ENCODE measurements around the gene USP4. TPM values are rescaled to one million over a fixed set of nuclear protein-coding genes. Genes with fewer than 3 reads are reported as not detected.

USP4 gene
- total and polyA plus RNA-seq, 4 donors, result 12.5 to 17.7 (median 14.9) TPM

DNA sequence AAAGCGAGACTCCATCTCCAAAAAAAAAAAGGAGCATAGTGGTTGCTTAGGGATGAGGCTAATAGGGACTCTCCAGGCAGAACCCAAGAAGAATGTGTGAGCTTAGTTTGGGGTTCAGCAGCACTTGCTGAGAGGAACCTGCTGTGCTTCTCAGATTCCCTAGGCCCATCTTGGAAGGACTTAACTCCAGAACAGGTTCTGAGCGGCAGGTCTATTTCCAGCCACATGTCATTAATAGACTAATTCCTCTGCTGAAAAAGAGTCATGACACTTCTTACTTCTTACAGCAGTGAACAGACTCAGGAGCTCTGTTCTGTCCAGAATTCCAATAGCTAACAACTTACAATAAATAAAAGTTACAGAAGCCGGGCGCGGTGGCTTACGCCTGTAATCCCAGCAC lies 49.4 kb upstream of the USP4 start:
- WGBS, result 97% methylated on average over 6 of the region's 6 CpGs
- DNase-seq (ENCODE audit: low spot score), result no peak
- H3K36me3 ChIP-seq (ENCODE audit: control insufficient read depth in 4 of 4, insufficient read depth in 3 of 4, low read depth in 1 of 4, low read length in 3 of 4), result peaks cover 0 to 1% (median under 1%) of the 10 kb centered on the region in 4 donors
- peaks cover 0 to 9% (median 1%) of the 10 kb centered on the region in 4 donors for H3K4me1 ChIP-seq (ENCODE audit: control insufficient read depth in 4 of 4, insufficient read depth in 4 of 4, low read length in 3 of 4)
- no peak overlapping the region for H3K27ac ChIP-seq (ENCODE audit: low read depth in 1 of 2, low read length in 2 of 2)
- H3K4me3 ChIP-seq (ENCODE audit: low read depth in 1 of 3, low read length in 3 of 3), result no peak overlapping the region
- TF ChIP-seq HNF4A (conservative IDR thresholded peaks at IDR 0.05) (no peak), RAD21 (IDR thresholded peaks at IDR 0.05) (no peak), HNF4G (IDR thresholded peaks at IDR 0.05) (no peak), SP1 (IDR thresholded peaks at IDR 0.05) (no peak)
- TF ChIP-seq, protein P1, sequence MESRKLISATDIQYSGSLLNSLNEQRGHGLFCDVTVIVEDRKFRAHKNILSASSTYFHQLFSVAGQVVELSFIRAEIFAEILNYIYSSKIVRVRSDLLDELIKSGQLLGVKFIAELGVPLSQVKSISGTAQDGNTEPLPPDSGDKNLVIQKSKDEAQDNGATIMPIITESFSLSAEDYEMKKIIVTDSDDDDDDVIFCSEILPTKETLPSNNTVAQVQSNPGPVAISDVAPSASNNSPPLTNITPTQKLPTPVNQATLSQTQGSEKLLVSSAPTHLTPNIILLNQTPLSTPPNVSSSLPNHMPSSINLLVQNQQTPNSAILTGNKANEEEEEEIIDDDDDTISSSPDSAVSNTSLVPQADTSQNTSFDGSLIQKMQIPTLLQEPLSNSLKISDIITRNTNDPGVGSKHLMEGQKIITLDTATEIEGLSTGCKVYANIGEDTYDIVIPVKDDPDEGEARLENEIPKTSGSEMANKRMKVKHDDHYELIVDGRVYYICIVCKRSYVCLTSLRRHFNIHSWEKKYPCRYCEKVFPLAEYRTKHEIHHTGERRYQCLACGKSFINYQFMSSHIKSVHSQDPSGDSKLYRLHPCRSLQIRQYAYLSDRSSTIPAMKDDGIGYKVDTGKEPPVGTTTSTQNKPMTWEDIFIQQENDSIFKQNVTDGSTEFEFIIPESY (IDR thresholded peaks at IDR 0.05), result no peak
- no peak overlapping the region for H3K9ac ChIP-seq (ENCODE audit: low read depth in 1 of 2, low read length in 2 of 2)
- H3K27me3 ChIP-seq (ENCODE audit: control insufficient read depth in 4 of 4, insufficient read depth in 4 of 4, low read length in 3 of 4), result no peaks in the 10 kb centered on the region
- no peaks in the 10 kb centered on the region for H3K9me3 ChIP-seq (ENCODE audit: control insufficient read depth in 4 of 4, low read length in 3 of 4)

DNA sequence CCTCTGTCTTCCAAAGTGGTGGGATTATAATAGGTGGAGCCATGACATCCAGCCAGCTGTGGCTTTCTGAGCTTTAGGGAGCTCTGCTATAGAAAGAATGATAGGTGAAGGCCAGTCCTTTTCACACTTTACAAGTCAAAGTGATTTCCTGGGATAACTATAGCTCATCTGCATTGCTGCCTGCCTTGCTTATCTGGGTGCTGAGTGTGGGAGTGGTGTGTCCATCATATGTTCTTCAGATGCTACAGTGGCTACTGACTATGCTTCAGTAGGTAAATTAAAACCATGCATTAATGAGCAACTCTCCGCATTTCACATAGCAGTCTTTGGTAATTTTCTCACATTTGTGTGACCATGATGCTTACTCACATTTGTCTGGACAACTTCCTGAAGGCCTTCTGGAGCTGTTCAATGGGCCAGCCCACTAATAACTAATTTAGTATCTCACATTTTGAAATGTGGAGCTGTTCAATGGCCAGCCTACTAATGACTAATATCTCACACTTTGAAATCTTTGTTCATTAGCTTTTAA lies 48.5 kb upstream of the USP4 start:
- DNase-seq (ENCODE audit: low spot score), result no peak
- no peak for TF ChIP-seq HNF4A (conservative IDR thresholded peaks at IDR 0.05)
- Histone ChIP-seq H3K27me3 (ENCODE audit: control insufficient read depth in 4 of 4, insufficient read depth in 4 of 4, low read length in 3 of 4) (no peaks in the 10 kb centered on the region), H3K9me3 (ENCODE audit: control insufficient read depth in 4 of 4, low read length in 3 of 4) (no peaks in the 10 kb centered on the region), H3K36me3 (ENCODE audit: control insufficient read depth in 4 of 4, insufficient read depth in 3 of 4, low read depth in 1 of 4, low read length in 3 of 4) (peaks cover 0 to 1% (median 0%) of the 10 kb centered on the region in 4 donors), H3K4me1 (ENCODE audit: control insufficient read depth in 4 of 4, insufficient read depth in 4 of 4, low read length in 3 of 4) (peaks cover 0 to 9% (median 1%) of the 10 kb centered on the region in 4 donors), H3K4me3 (ENCODE audit: low read depth in 1 of 3, low read length in 3 of 3) (no peak overlapping the region), H3K27ac (ENCODE audit: low read depth in 1 of 2, low read length in 2 of 2) (no peak overlapping the region), H3K9ac (ENCODE audit: low read depth in 1 of 2, low read length in 2 of 2) (no peak overlapping the region)
- 87% methylated on average over 1 of the region's 1 CpG for WGBS

DNA sequence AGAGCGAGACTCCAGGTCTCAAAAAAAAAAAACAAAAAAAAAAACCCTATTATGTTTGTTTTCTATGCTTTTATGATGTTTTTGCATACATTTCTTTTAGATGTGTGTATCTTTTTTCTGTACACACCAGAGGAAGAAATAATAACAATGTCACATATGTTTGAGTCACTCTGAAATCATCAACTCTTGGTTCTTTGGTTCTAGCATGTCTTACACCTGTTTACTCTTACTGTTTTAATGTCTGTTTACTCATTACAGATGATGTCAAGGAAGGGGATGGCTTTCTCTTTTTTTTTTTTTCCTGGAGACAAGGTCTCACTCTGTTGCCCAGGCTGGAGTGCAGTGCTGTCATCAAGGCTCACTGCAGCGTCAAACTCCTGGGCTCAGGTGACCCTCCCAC lies 47.9 kb upstream of the USP4 start:
- Histone ChIP-seq H3K4me1 (ENCODE audit: control insufficient read depth in 4 of 4, insufficient read depth in 4 of 4, low read length in 3 of 4) (peaks cover 0 to 9% (median 1%) of the 10 kb centered on the region in 4 donors), H3K36me3 (ENCODE audit: control insufficient read depth in 4 of 4, insufficient read depth in 3 of 4, low read depth in 1 of 4, low read length in 3 of 4) (peaks cover 0 to 1% (median 0%) of the 10 kb centered on the region in 4 donors), H3K9me3 (ENCODE audit: control insufficient read depth in 4 of 4, low read length in 3 of 4) (no peaks in the 10 kb centered on the region), H3K27ac (ENCODE audit: low read depth in 1 of 2, low read length in 2 of 2) (no peak overlapping the region), H3K4me3 (ENCODE audit: low read depth in 1 of 3, low read length in 3 of 3) (no peak overlapping the region), H3K9ac (ENCODE audit: low read depth in 1 of 2, low read length in 2 of 2) (no peak overlapping the region), H3K27me3 (ENCODE audit: control insufficient read depth in 4 of 4, insufficient read depth in 4 of 4, low read length in 3 of 4) (no peaks in the 10 kb centered on the region)
- no peak for DNase-seq (ENCODE audit: low spot score)
- WGBS, result 88% methylated on average over 2 of the region's 2 CpGs
- TF ChIP-seq HNF4A (conservative IDR thresholded peaks at IDR 0.05) (no peak), FOXA1 (IDR thresholded peaks at IDR 0.05) (no peak), NR2F2 (IDR thresholded peaks at IDR 0.05) (no peak), GABPA (IDR thresholded peaks at IDR 0.05 in 1 of 2, conservative IDR thresholded peaks at IDR 0.05 in 1 of 2) (no peak), RAD21 (IDR thresholded peaks at IDR 0.05) (no peak), TAF1 (conservative IDR thresholded peaks at IDR 0.05) (no peak), JUND (IDR thresholded peaks at IDR 0.05) (no peak), HNF4G (IDR thresholded peaks at IDR 0.05) (no peak)
- TF ChIP-seq, protein P2, sequence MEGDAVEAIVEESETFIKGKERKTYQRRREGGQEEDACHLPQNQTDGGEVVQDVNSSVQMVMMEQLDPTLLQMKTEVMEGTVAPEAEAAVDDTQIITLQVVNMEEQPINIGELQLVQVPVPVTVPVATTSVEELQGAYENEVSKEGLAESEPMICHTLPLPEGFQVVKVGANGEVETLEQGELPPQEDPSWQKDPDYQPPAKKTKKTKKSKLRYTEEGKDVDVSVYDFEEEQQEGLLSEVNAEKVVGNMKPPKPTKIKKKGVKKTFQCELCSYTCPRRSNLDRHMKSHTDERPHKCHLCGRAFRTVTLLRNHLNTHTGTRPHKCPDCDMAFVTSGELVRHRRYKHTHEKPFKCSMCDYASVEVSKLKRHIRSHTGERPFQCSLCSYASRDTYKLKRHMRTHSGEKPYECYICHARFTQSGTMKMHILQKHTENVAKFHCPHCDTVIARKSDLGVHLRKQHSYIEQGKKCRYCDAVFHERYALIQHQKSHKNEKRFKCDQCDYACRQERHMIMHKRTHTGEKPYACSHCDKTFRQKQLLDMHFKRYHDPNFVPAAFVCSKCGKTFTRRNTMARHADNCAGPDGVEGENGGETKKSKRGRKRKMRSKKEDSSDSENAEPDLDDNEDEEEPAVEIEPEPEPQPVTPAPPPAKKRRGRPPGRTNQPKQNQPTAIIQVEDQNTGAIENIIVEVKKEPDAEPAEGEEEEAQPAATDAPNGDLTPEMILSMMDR (IDR thresholded peaks at IDR 0.05; ENCODE audit: low read depth, low read length, missing input control), result no peak
- TF ChIP-seq, protein P3, sequence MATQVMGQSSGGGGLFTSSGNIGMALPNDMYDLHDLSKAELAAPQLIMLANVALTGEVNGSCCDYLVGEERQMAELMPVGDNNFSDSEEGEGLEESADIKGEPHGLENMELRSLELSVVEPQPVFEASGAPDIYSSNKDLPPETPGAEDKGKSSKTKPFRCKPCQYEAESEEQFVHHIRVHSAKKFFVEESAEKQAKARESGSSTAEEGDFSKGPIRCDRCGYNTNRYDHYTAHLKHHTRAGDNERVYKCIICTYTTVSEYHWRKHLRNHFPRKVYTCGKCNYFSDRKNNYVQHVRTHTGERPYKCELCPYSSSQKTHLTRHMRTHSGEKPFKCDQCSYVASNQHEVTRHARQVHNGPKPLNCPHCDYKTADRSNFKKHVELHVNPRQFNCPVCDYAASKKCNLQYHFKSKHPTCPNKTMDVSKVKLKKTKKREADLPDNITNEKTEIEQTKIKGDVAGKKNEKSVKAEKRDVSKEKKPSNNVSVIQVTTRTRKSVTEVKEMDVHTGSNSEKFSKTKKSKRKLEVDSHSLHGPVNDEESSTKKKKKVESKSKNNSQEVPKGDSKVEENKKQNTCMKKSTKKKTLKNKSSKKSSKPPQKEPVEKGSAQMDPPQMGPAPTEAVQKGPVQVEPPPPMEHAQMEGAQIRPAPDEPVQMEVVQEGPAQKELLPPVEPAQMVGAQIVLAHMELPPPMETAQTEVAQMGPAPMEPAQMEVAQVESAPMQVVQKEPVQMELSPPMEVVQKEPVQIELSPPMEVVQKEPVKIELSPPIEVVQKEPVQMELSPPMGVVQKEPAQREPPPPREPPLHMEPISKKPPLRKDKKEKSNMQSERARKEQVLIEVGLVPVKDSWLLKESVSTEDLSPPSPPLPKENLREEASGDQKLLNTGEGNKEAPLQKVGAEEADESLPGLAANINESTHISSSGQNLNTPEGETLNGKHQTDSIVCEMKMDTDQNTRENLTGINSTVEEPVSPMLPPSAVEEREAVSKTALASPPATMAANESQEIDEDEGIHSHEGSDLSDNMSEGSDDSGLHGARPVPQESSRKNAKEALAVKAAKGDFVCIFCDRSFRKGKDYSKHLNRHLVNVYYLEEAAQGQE (IDR thresholded peaks at IDR 0.05), result no peak

All from liver (tissue), 9 donors.